ENCODE results near the gene L3MBTL4. TPM values are rescaled to one million over a fixed set of nuclear protein-coding genes. Genes with fewer than 3 reads are reported as not detected.

The L3MBTL4 gene
- total and polyA plus RNA-seq, 9 of the 15 experiments (the other 6 are each of a cell fraction or from before 2014, with no cell fraction given) = not detected

GRCh38 chr18:5930789-5931188 is 483.9 kb downstream of the L3MBTL4 start (continued):
- no peak for TF ChIP-seq TCF15 (CRISPR knock-in tag; IDR thresholded peaks at IDR 0.05)
- no peak for TF ChIP-seq HLTF (IDR thresholded peaks at IDR 0.05)

- POLR2A ChIA-PET = no interaction called here
- BruUV-seq (replicated peaks) = no TSS peak
- no peak for TF ChIP-seq ZNF253 (CRISPR knock-in tag; conservative IDR thresholded peaks at IDR 0.05)
- no peak for TF ChIP-seq RAD51 (IDR thresholded peaks at IDR 0.05; ENCODE audit: borderline replicate concordance, low read depth)
- TF ChIP-seq HINFP (tag; conservative IDR thresholded peaks at IDR 0.05; ENCODE audit: low read depth) = no peak
- no peak for TF ChIP-seq TCF7L2 (IDR thresholded peaks at IDR 0.05; ENCODE audit: low read depth, low read length)
- TF ChIP-seq RBM34 (IDR thresholded peaks at IDR 0.05; ENCODE audit: borderline replicate concordance, insufficient read depth, low read length) = no peak
- no peak for TF ChIP-seq NR2C1 (IDR thresholded peaks at IDR 0.05)
- TF ChIP-seq NR2C1 (tag; IDR thresholded peaks at IDR 0.05) = no peak
- no peak for TF ChIP-seq NRF1 (conservative IDR thresholded peaks at IDR 0.05 in 1 of 2, IDR thresholded peaks at IDR 0.05 in 1 of 2)
- no peak for TF ChIP-seq TFE3 (CRISPR knock-in tag; IDR thresholded peaks at IDR 0.05)
- TF ChIP-seq MTA3 (IDR thresholded peaks at IDR 0.05; ENCODE audit: borderline replicate concordance) = no peak
- no peak for TF ChIP-seq ETS1 (conservative IDR thresholded peaks at IDR 0.05; ENCODE audit: control insufficient read depth, low read depth, low read length)
- TF ChIP-seq PHTF2 (CRISPR knock-in tag; IDR thresholded peaks at IDR 0.05) = no peak
- TF ChIP-seq TEAD2 (tag; IDR thresholded peaks at IDR 0.05) = no peak
- no peak for TF ChIP-seq CBFB (CRISPR knock-in tag; IDR thresholded peaks at IDR 0.05)
- no peak for TF ChIP-seq ZNF311 (CRISPR knock-in tag; IDR thresholded peaks at IDR 0.05)
- no peak for TF ChIP-seq DIDO1 (tag; IDR thresholded peaks at IDR 0.05; ENCODE audit: low read depth)
Observed at GRCh38 chr18:5918205-5918858, 496.4 kb downstream of the L3MBTL4 start.

More at GRCh38 chr18:5918205-5918858, 496.4 kb downstream of the L3MBTL4 start:
- H2AFZ ChIP-seq (ENCODE audit: low read depth, low read length) = no peak overlapping the region
- H3K4me3 ChIP-seq = no peak overlapping the region
- no peak overlapping the region for H3K4me2 ChIP-seq (ENCODE audit: insufficient read depth, low read length)
- no peaks in the 10 kb centered on the region for H3K27me3 ChIP-seq (ENCODE audit: control insufficient read depth in 2 of 2, insufficient read depth in 2 of 2, low read length in 2 of 2)
- no peak overlapping the region for H3K9ac ChIP-seq (ENCODE audit: insufficient read depth in 1 of 2, low read depth in 2 of 2, low read length in 2 of 2)
- CTCF ChIA-PET (ENCODE audit: low intra/inter-chr PET ratio) = no interaction called here
- H3K9me3 ChIP-seq (replicated peaks; ENCODE audit: control insufficient read depth, insufficient read depth, low read depth, low read length) = no peaks in the 10 kb centered on the region
- no peaks in the 10 kb centered on the region for H3K36me3 ChIP-seq (ENCODE audit: control insufficient read depth, insufficient read depth, low read length)
- WGBS (ENCODE audit: insufficient coverage, low coverage, missing lambda C conversion rate) = 0% methylated on average over 3 of the region's 3 CpGs
- no peaks in the 10 kb centered on the region for H3K4me1 ChIP-seq (replicated peaks in 1 of 2; ENCODE audit: control insufficient read depth in 2 of 2, insufficient read depth in 2 of 2, low read length in 2 of 2)
- FAIRE-seq = no peak
- H3K27ac ChIP-seq (ENCODE audit: extremely low read depth, low read depth, low read length) = no peak overlapping the region
- no peak for DNase-seq (ENCODE audit: extremely low read depth in 1 of 4, low spot score in 3 of 4)
- no peaks in the 10 kb centered on the region for H4K20me1 ChIP-seq (replicated peaks; ENCODE audit: control insufficient read depth, insufficient read depth, low read length)
- no peak for ATAC-seq
- intact Hi-C loops (cut with micrococcal nuclease) (no loop called here), in situ Hi-C loops (cut with MboI) (no loop called here)
- no peaks in the 10 kb centered on the region for H3K9me1 ChIP-seq (ENCODE audit: control insufficient read depth, insufficient read depth, low read length)
- H3K79me2 ChIP-seq (ENCODE audit: control insufficient read depth, insufficient read depth, low read length) = no peaks in the 10 kb centered on the region

Data from K562 (cell line).